Measurements from ENCODE around the gene CARM1.

Gene CARM1

GRCh38 chr19:10922638-10923014 is 51.3 kb downstream of the CARM1 start:
- Histone ChIP-seq H3K4me3 (ENCODE audit: low read length, poor library complexity, severe bottlenecking) (no peak overlapping the region), H3K79me2 (ENCODE audit: insufficient read depth, low read length) (peaks cover 8% of the 10 kb centered on the region), H3K9me3 (ENCODE audit: insufficient read depth, low read depth, low read length) (no peaks in the 10 kb centered on the region), H3K4me2 (ENCODE audit: low read depth, low read length, poor library complexity, severe bottlenecking) (no peak overlapping the region), H3K9ac (ENCODE audit: low read depth, low read length, poor library complexity, severe bottlenecking) (no peak overlapping the region), H3K36me3 (ENCODE audit: insufficient read depth, low read length) (peaks cover 34% of the 10 kb centered on the region; the same call in 1 of the 2 replicates), H4K20me1 (ENCODE audit: insufficient read depth, low read length, poor library complexity, severe bottlenecking) (no peaks in the 10 kb centered on the region), H3K9me2 (replicated peaks; ENCODE audit: low read depth, low read length) (no peaks in the 10 kb centered on the region), H2AFZ (ENCODE audit: low read length) (no peak overlapping the region), H3K27me3 (ENCODE audit: insufficient read depth, low read length, poor library complexity, severe bottlenecking) (no peaks in the 10 kb centered on the region), H3F3A (ENCODE audit: low read depth) (no peaks in the 10 kb centered on the region), H3K4me1 (ENCODE audit: insufficient read depth, low read length, poor library complexity, severe bottlenecking) (peaks cover 6% of the 10 kb centered on the region)
- no peak for TF ChIP-seq EZH2phosphoT487 (IDR thresholded peaks at IDR 0.05; ENCODE audit: borderline replicate concordance)
- TF ChIP-seq, protein P1, sequence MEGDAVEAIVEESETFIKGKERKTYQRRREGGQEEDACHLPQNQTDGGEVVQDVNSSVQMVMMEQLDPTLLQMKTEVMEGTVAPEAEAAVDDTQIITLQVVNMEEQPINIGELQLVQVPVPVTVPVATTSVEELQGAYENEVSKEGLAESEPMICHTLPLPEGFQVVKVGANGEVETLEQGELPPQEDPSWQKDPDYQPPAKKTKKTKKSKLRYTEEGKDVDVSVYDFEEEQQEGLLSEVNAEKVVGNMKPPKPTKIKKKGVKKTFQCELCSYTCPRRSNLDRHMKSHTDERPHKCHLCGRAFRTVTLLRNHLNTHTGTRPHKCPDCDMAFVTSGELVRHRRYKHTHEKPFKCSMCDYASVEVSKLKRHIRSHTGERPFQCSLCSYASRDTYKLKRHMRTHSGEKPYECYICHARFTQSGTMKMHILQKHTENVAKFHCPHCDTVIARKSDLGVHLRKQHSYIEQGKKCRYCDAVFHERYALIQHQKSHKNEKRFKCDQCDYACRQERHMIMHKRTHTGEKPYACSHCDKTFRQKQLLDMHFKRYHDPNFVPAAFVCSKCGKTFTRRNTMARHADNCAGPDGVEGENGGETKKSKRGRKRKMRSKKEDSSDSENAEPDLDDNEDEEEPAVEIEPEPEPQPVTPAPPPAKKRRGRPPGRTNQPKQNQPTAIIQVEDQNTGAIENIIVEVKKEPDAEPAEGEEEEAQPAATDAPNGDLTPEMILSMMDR (conservative IDR thresholded peaks at IDR 0.05; ENCODE audit: low read length), result no peak

DNA sequence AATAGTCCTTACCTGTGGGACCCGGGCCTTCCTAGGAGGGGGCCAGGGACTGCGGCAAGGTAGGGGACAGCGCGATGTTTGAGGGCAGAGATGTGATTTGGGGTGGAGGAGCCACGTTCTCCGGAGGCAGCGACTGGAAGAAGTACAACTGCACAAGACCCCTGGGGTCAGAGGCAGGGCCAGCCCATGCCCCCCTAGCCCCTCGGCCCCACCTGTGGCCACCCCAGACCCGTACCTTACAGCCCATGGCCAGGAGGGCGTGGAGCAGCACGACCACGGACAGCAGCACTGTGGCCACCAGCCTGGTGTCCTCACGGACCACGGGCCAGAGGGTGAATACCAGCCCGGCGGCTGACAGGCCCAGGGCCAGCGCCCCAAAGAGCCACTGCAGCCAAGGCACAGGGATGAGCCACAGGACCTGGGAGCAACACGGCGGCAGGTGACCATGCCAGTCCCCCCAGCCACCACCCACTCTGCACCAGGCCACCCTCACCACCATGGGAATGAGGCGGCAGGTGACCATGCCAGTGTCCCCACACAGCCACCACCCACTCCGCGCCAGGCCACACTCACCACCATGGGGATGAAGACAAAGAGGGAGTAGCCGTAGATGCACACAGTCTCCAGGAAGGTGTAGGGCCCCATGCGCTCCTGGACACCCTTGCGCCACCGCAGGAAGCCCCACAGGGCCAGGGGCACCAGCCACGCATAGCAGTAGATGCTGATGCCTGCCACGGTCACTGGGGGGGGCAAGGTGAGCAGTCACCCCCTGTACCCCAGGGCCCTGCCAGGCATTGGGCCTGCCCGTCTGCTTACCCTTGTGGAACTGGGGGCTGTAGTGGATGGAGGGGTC is 52.1 kb downstream of the CARM1 start:
- TF ChIP-seq, protein P1 (conservative IDR thresholded peaks at IDR 0.05; ENCODE audit: low read length), result no peak
- no peak for TF ChIP-seq EZH2phosphoT487 (IDR thresholded peaks at IDR 0.05; ENCODE audit: borderline replicate concordance)
- Histone ChIP-seq H3K36me3 (ENCODE audit: insufficient read depth, low read length) (peaks cover 29% of the 10 kb centered on the region; the same call in 1 of the 2 replicates), H2AFZ (ENCODE audit: low read length) (no peak overlapping the region)

DNA sequence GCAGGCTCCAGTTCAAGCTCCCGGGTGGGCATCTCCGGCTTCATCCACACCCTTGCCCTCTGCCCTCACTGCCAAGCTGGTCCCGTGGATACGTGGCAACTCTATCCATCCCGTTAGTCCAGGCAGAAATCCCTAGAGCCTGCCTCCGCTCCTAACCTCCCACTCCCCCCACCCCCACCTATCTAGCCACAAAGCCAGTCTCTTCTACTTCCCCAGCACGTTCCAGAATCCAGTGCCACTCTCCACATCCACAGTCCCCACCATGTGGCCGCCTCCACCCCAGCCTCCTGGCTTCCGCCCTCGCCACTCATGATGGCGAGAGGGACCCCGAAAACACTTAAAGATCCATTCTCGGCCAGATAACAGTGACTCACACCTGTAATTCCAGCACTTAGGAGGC is 53.2 kb downstream of the CARM1 start:
- no peak overlapping the region for H3K9ac ChIP-seq (ENCODE audit: low read depth, low read length, poor library complexity, severe bottlenecking)
- peaks cover 13% of the 10 kb centered on the region for H3K4me1 ChIP-seq (ENCODE audit: insufficient read depth, low read length, poor library complexity, severe bottlenecking)
- no peak overlapping the region for H3K4me2 ChIP-seq (ENCODE audit: low read depth, low read length, poor library complexity, severe bottlenecking)
- H3K79me2 ChIP-seq (ENCODE audit: insufficient read depth, low read length), result peaks cover 23% of the 10 kb centered on the region
- H2AFZ ChIP-seq (ENCODE audit: low read length), result no peak overlapping the region
- H4K20me1 ChIP-seq (ENCODE audit: insufficient read depth, low read length, poor library complexity, severe bottlenecking), result peaks cover 8% of the 10 kb centered on the region
- no peaks in the 10 kb centered on the region for H3F3A ChIP-seq (ENCODE audit: low read depth)
- no peaks in the 10 kb centered on the region for H3K9me2 ChIP-seq (replicated peaks; ENCODE audit: low read depth, low read length)
- H3K9me3 ChIP-seq (ENCODE audit: insufficient read depth, low read depth, low read length), result no peaks in the 10 kb centered on the region
- peaks cover 18% of the 10 kb centered on the region; the same call in 1 of the 2 replicates for H3K36me3 ChIP-seq (ENCODE audit: insufficient read depth, low read length)
- H3K4me3 ChIP-seq (ENCODE audit: low read length, poor library complexity, severe bottlenecking), result no peak overlapping the region
- TF ChIP-seq, protein P1 (conservative IDR thresholded peaks at IDR 0.05; ENCODE audit: low read length), result no peak
- no peak for TF ChIP-seq EZH2phosphoT487 (IDR thresholded peaks at IDR 0.05; ENCODE audit: borderline replicate concordance)
- H3K27me3 ChIP-seq (ENCODE audit: insufficient read depth, low read length, poor library complexity, severe bottlenecking), result no peaks in the 10 kb centered on the region

More for the DNA sequence above, 52.1 kb downstream of the CARM1 start:
- Histone ChIP-seq H3K9me3 (ENCODE audit: insufficient read depth, low read depth, low read length) (no peaks in the 10 kb centered on the region), H3K9me2 (replicated peaks; ENCODE audit: low read depth, low read length) (no peaks in the 10 kb centered on the region), H3K9ac (ENCODE audit: low read depth, low read length, poor library complexity, severe bottlenecking) (no peak overlapping the region), H3K79me2 (ENCODE audit: insufficient read depth, low read length) (peaks cover 15% of the 10 kb centered on the region), H3K4me3 (ENCODE audit: low read length, poor library complexity, severe bottlenecking) (no peak overlapping the region), H3F3A (ENCODE audit: low read depth) (no peaks in the 10 kb centered on the region), H3K4me1 (ENCODE audit: insufficient read depth, low read length, poor library complexity, severe bottlenecking) (peaks cover 11% of the 10 kb centered on the region), H4K20me1 (ENCODE audit: insufficient read depth, low read length, poor library complexity, severe bottlenecking) (no peaks in the 10 kb centered on the region), H3K4me2 (ENCODE audit: low read depth, low read length, poor library complexity, severe bottlenecking) (no peak overlapping the region), H3K27me3 (ENCODE audit: insufficient read depth, low read length, poor library complexity, severe bottlenecking) (no peaks in the 10 kb centered on the region)
